Mesothelial cell of epicardium (in vitro differentiated cells): ENCODE data around the gene ASTN2. TPM values are rescaled to one million over a fixed set of nuclear protein-coding genes. Genes with fewer than 3 reads are reported as not detected.

ENCODE experiments used
- DNase-seq, 2 experiments: peaks; one replicate each; pipeline ENCODE4 v3.0.0; 2021; ENCODE audit warnings: low spot score in 2 of 2; ENCODE audit not compliant: unreplicated experiment in 2 of 2
- H3K27ac Mint-ChIP-seq: 2 replicates; pipeline ENCODE4 v1.8.0; 2021; ENCODE audit warnings: mixed read lengths
- H3K27me3 Mint-ChIP-seq: 2 replicates; pipeline ENCODE4 v1.8.0; 2021; ENCODE audit warnings: low read depth, mixed read lengths
- H3K36me3 Mint-ChIP-seq: 2 replicates; pipeline ENCODE4 v1.8.0; 2021; ENCODE audit warnings: mixed read lengths
- H3K4me1 Mint-ChIP-seq: 2 replicates; pipeline ENCODE4 v1.8.0; 2021; ENCODE audit warnings: mixed read lengths
- H3K4me3 Mint-ChIP-seq: 2 replicates; pipeline ENCODE4 v1.8.0; 2021; ENCODE audit warnings: mild to moderate bottlenecking, moderate library complexity, mixed read lengths
- H3K9me3 Mint-ChIP-seq: 2 replicates; pipeline ENCODE4 v1.8.0; 2021; ENCODE audit warnings: mixed read lengths
- total RNA-seq: library from RNA; stranded (reverse); gene quantifications from 3 replicates; pipeline ENCODE4 v1.2.1, GENCODE V29; 2021
- TF ChIP-seq, protein P1 (sequence below): fragments of 200-600 bp; sonication (generic); IDR thresholded peaks from one replicate; pipeline ENCODE4 v1.5.0; 2021; ENCODE audit warnings: antibody characterized with exemption; ENCODE audit not compliant: unreplicated experiment

The ASTN2 gene
- total RNA-seq, 1 donor from 2014 or later = 12.2 TPM

DNA sequence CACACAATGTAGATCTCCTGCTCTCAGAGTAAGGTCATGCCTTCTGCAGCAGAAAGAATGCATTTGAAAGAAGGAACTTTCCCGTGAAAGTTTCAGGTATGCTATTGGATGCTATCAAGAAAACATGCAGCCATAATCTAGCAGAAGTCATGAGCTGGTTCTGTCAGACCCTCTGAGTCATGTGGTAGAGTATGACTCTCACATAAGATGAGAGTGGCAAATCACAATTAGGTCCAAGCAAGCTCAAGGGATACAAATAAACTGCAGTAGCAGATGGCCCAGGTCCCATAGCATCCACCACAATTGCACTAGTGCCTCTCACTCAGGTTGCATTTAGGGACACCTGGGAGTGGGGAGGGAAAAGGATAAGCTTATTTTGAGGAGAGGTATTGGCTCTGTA is 292.8 kb downstream of the ASTN2 start:
- TF ChIP-seq, protein P1, sequence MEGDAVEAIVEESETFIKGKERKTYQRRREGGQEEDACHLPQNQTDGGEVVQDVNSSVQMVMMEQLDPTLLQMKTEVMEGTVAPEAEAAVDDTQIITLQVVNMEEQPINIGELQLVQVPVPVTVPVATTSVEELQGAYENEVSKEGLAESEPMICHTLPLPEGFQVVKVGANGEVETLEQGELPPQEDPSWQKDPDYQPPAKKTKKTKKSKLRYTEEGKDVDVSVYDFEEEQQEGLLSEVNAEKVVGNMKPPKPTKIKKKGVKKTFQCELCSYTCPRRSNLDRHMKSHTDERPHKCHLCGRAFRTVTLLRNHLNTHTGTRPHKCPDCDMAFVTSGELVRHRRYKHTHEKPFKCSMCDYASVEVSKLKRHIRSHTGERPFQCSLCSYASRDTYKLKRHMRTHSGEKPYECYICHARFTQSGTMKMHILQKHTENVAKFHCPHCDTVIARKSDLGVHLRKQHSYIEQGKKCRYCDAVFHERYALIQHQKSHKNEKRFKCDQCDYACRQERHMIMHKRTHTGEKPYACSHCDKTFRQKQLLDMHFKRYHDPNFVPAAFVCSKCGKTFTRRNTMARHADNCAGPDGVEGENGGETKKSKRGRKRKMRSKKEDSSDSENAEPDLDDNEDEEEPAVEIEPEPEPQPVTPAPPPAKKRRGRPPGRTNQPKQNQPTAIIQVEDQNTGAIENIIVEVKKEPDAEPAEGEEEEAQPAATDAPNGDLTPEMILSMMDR = no peak
- Mint-ChIP-seq H3K4me3 (no peak overlapping the region), H3K27me3 (peaks cover 2% of the 10 kb centered on the region), H3K9me3 (no peaks in the 10 kb centered on the region), H3K27ac (no peak overlapping the region), H3K4me1 (no peaks in the 10 kb centered on the region), H3K36me3 (no peaks in the 10 kb centered on the region)
- DNase-seq = no peak

GRCh38 chr9:117121316-117121715 is 293.5 kb downstream of the ASTN2 start:
- TF ChIP-seq, protein P1 = no peak
- Mint-ChIP-seq H3K27me3 (peaks cover 2% of the 10 kb centered on the region), H3K4me1 (no peaks in the 10 kb centered on the region), H3K9me3 (no peaks in the 10 kb centered on the region), H3K4me3 (no peak overlapping the region), H3K27ac (no peak overlapping the region), H3K36me3 (no peaks in the 10 kb centered on the region)
- no peak for DNase-seq

- Mint-ChIP-seq H3K4me1 (no peaks in the 10 kb centered on the region), H3K36me3 (no peaks in the 10 kb centered on the region), H3K27me3 (peaks cover 2% of the 10 kb centered on the region), H3K27ac (no peak overlapping the region), H3K9me3 (no peaks in the 10 kb centered on the region), H3K4me3 (no peak overlapping the region)
- TF ChIP-seq, protein P1 = no peak
- no peak for DNase-seq
These were observed 294.8 kb downstream of the ASTN2 start for GRCh38 chr9:117120061-117120460.

DNA sequence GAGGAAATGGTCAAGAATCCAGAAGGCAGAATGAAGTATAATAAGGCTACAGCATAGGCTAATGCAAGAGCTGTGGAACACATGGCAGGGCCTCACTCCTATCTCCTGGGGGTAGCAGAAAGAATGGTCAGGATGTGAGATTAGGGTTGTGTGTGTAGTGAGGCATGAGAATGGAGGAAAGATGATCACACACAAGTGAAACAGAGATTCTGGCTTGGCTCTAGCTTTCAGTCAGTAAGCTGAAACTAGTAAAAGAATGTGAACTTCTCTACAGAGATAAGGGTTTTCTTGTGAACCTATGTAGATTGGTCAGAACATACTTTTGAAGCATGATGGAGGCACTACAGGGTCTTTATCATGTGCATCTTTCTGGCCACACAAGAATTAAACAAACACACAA is 298.8 kb downstream of the ASTN2 start:
- no peak for DNase-seq
- Mint-ChIP-seq H3K4me1 (no peaks in the 10 kb centered on the region), H3K9me3 (no peaks in the 10 kb centered on the region), H3K27ac (no peak overlapping the region), H3K4me3 (no peak overlapping the region), H3K27me3 (peaks cover 2% of the 10 kb centered on the region), H3K36me3 (no peaks in the 10 kb centered on the region)
- TF ChIP-seq, protein P1 = no peak

GRCh38 chr9:117114768-117115167 is 300.1 kb downstream of the ASTN2 start:
- Mint-ChIP-seq H3K27me3 (peaks cover 2% of the 10 kb centered on the region), H3K4me1 (no peaks in the 10 kb centered on the region), H3K36me3 (no peaks in the 10 kb centered on the region), H3K9me3 (no peaks in the 10 kb centered on the region), H3K27ac (no peak overlapping the region), H3K4me3 (no peak overlapping the region)
- no peak for DNase-seq
- TF ChIP-seq, protein P1 = no peak
